Activated CD4-positive, alpha-beta memory T cell treated with anti-CD3 and anti-CD28 coated beads for 36 hours (primary cell): ENCODE measurements around the gene RAB3IL1. TPM values are rescaled to one million over a fixed set of nuclear protein-coding genes. Genes with fewer than 3 reads are reported as not detected.
"Not testable (repeated sequence)": the region's sequence is repeated elsewhere in the genome, so short reads cannot be mapped to it uniquely, and the experiment has no call there.

Experiments used
- CTCF ChIA-PET: fragments of 350-600 bp; sonication (Branson Sonifier 250); formaldehyde crosslinking; loops from one replicate; lab custom pipeline; 2021; ENCODE audit warnings: antibody characterized with exemption, inconsistent platforms; lab: Charles Lee
- POLR2A ChIA-PET: fragments of 350-600 bp; sonication (Branson Sonifier 250); formaldehyde crosslinking; loops from one replicate; lab custom pipeline; 2021; ENCODE audit warnings: antibody characterized with exemption; lab: Charles Lee
- DNase-seq: peaks from one replicate; pipeline ENCODE4 v3.0.0-alpha.2; 2020
- H3K27ac Mint-ChIP-seq: one replicate; pipeline ENCODE4 v1.8.0; 2021; ENCODE audit warnings: mixed read lengths
- H3K27me3 Mint-ChIP-seq: one replicate; pipeline ENCODE4 v1.8.0; 2021; ENCODE audit warnings: mixed read lengths
- H3K36me3 Mint-ChIP-seq: one replicate; pipeline ENCODE4 v1.8.0; 2021; ENCODE audit warnings: mixed read lengths
- H3K4me1 Mint-ChIP-seq: one replicate; pipeline ENCODE4 v1.8.0; 2021; ENCODE audit warnings: low read depth, mixed read lengths
- H3K4me3 Mint-ChIP-seq: one replicate; pipeline ENCODE4 v1.8.0; 2021; ENCODE audit warnings: mild to moderate bottlenecking, mixed read lengths
- H3K9me3 Mint-ChIP-seq: one replicate; pipeline ENCODE4 v1.8.0; 2021; ENCODE audit warnings: mixed read lengths
- intact Hi-C: fragments of 100-400 bp; cut with micrococcal nuclease; formaldehyde crosslinking; loops from one replicate; pipeline ENCODE4 v1.15.1; 2023
- total RNA-seq, 2 experiments: library from RNA; stranded (reverse); gene quantifications; one replicate each; pipeline ENCODE4 v1.2.3, GENCODE V29; 2021

Gene RAB3IL1
- total RNA-seq, 2 experiments from 2014 or later, result 0.10 to 0.21 TPM

GRCh38 chr11:61890529-61891330 is 26.6 kb downstream of the RAB3IL1 start:
- ChIA-PET CTCF (interaction anchor here (0.9 to 5.0 kb wide), 4 partner anchors 9 to 192 kb away, joined by 3 to 28 read pairs (median 6); no protein-coding TSS in a partner anchor), POLR2A (no interaction called here)
- DNase-seq, result peak; percentile 55
- peaks cover 2% of the 10 kb centered on the region for H3K4me1 Mint-ChIP-seq
- peak overlapping the region; percentile 81 for H3K4me3 Mint-ChIP-seq
- H3K27ac Mint-ChIP-seq, result peak overlapping the region; percentile 23
- no peaks in the 10 kb centered on the region for H3K9me3 Mint-ChIP-seq
- intact Hi-C loops, result no loop called here
- H3K27me3 Mint-ChIP-seq, result no peaks in the 10 kb centered on the region
- no peaks in the 10 kb centered on the region for H3K36me3 Mint-ChIP-seq

- intact Hi-C loops, result no loop called here
- POLR2A ChIA-PET, result no interaction called here
- no peaks in the 10 kb centered on the region for H3K9me3 Mint-ChIP-seq
- DNase-seq, result no peak
- H3K4me3 Mint-ChIP-seq, result no peak overlapping the region
- CTCF ChIA-PET, result interaction anchor here (2.4 to 5.0 kb wide), 2 partner anchors 10 to 192 kb away, joined by 8 to 28 read pairs; no protein-coding TSS in a partner anchor
- H3K4me1 Mint-ChIP-seq, result peaks cover 2% of the 10 kb centered on the region
- H3K27ac Mint-ChIP-seq, result no peak overlapping the region
- H3K36me3 Mint-ChIP-seq, result no peaks in the 10 kb centered on the region
- no peaks in the 10 kb centered on the region for H3K27me3 Mint-ChIP-seq
These were observed 27.5 kb downstream of the RAB3IL1 start for GRCh38 chr11:61889831-61890230.

- Mint-ChIP-seq H3K4me3 (no peak overlapping the region), H3K27ac (no peak overlapping the region), H3K4me1 (peaks cover 2% of the 10 kb centered on the region), H3K36me3 (no peaks in the 10 kb centered on the region), H3K27me3 (no peaks in the 10 kb centered on the region), H3K9me3 (no peaks in the 10 kb centered on the region)
- DNase-seq, result no peak
- intact Hi-C loops, result no loop called here
- ChIA-PET POLR2A (no interaction called here), CTCF (interaction anchor here (1.1 to 5.0 kb wide), 4 partner anchors 9 to 219 kb away, joined by 3 to 28 read pairs (median 8); no protein-coding TSS in a partner anchor)
These were observed 28.8 kb downstream of the RAB3IL1 start for GRCh38 chr11:61888590-61888989.

GRCh38 chr11:61887839-61888494 is 29.4 kb downstream of the RAB3IL1 start:
- H3K4me1 Mint-ChIP-seq, result peaks cover 2% of the 10 kb centered on the region
- H3K9me3 Mint-ChIP-seq, result no peaks in the 10 kb centered on the region
- ChIA-PET POLR2A (no interaction called here), CTCF (interaction anchor here (1.5 to 5.0 kb wide), 2 partner anchors 12 to 220 kb away, joined by 7 to 28 read pairs; no protein-coding TSS in a partner anchor)
- H3K36me3 Mint-ChIP-seq, result no peaks in the 10 kb centered on the region
- intact Hi-C loops, result no loop called here
- H3K27me3 Mint-ChIP-seq, result no peaks in the 10 kb centered on the region
- DNase-seq, result no peak
- no peak overlapping the region for H3K4me3 Mint-ChIP-seq
- H3K27ac Mint-ChIP-seq, result no peak overlapping the region

GRCh38 chr11:61886643-61887042 is 30.7 kb downstream of the RAB3IL1 start:
- no peak overlapping the region for H3K27ac Mint-ChIP-seq
- ChIA-PET POLR2A (no interaction called here), CTCF (interaction anchor here (1.2 to 2.0 kb wide), 2 partner anchors 13 to 195 kb away, joined by 3 to 8 read pairs; no protein-coding TSS in a partner anchor)
- H3K4me3 Mint-ChIP-seq, result no peak overlapping the region
- no peak for DNase-seq
- no peaks in the 10 kb centered on the region for H3K27me3 Mint-ChIP-seq
- intact Hi-C loops, result no loop called here
- H3K4me1 Mint-ChIP-seq, result peaks cover 2% of the 10 kb centered on the region
- no peaks in the 10 kb centered on the region for H3K36me3 Mint-ChIP-seq
- no peaks in the 10 kb centered on the region for H3K9me3 Mint-ChIP-seq

GRCh38 chr11:61885784-61886580 is 31.4 kb downstream of the RAB3IL1 start:
- H3K4me1 Mint-ChIP-seq, result peaks cover 2% of the 10 kb centered on the region
- intact Hi-C loops, result no loop called here
- no peak overlapping the region for H3K4me3 Mint-ChIP-seq
- no peaks in the 10 kb centered on the region for H3K36me3 Mint-ChIP-seq
- ChIA-PET CTCF (interaction anchor here (1.2 to 2.0 kb wide), 2 partner anchors 13 to 196 kb away, joined by 3 to 8 read pairs; no protein-coding TSS in a partner anchor), POLR2A (no interaction called here)
- DNase-seq, result no peak
- no peaks in the 10 kb centered on the region for H3K27me3 Mint-ChIP-seq
- no peak overlapping the region for H3K27ac Mint-ChIP-seq
- no peaks in the 10 kb centered on the region for H3K9me3 Mint-ChIP-seq

- ChIA-PET CTCF (interaction anchor here (1.2 to 2.0 kb wide), 4 partner anchors 14 to 223 kb away, joined by 3 to 8 read pairs (median 4); no protein-coding TSS in a partner anchor), POLR2A (no interaction called here)
- H3K4me3 Mint-ChIP-seq, result no peak overlapping the region
- H3K36me3 Mint-ChIP-seq, result no peaks in the 10 kb centered on the region
- H3K4me1 Mint-ChIP-seq, result no peaks in the 10 kb centered on the region
- intact Hi-C loops, result no loop called here
- H3K27me3 Mint-ChIP-seq, result no peaks in the 10 kb centered on the region
- no peaks in the 10 kb centered on the region for H3K9me3 Mint-ChIP-seq
- DNase-seq, result no peak
- no peak overlapping the region for H3K27ac Mint-ChIP-seq
These were observed 32.1 kb downstream of the RAB3IL1 start for GRCh38 chr11:61885166-61885778.

- POLR2A ChIA-PET, result no interaction called here
- no peak for DNase-seq
- Mint-ChIP-seq H3K27me3 (no peaks in the 10 kb centered on the region), H3K36me3 (no peaks in the 10 kb centered on the region), H3K9me3 (no peaks in the 10 kb centered on the region), H3K4me3 (no peak overlapping the region), H3K4me1 (no peaks in the 10 kb centered on the region), H3K27ac (no peak overlapping the region)
- intact Hi-C loops, result no loop called here
- CTCF ChIA-PET, result interaction anchor here (0.6 to 2.9 kb wide), 5 partner anchors 13 to 224 kb away, joined by 3 to 9 read pairs (median 3); partner anchors contain the start of gene FEN1
These were observed 33.4 kb downstream of the RAB3IL1 start for GRCh38 chr11:61883947-61884346.

GRCh38 chr11:61883327-61883726 is 34.0 kb downstream of the RAB3IL1 start:
- Mint-ChIP-seq H3K4me1 (no peaks in the 10 kb centered on the region), H3K36me3 (no peaks in the 10 kb centered on the region), H3K27me3 (no peaks in the 10 kb centered on the region), H3K9me3 (no peaks in the 10 kb centered on the region), H3K4me3 (no peak overlapping the region), H3K27ac (no peak overlapping the region)
- POLR2A ChIA-PET, result no interaction called here
- DNase-seq, result no peak
- intact Hi-C loops, result no loop called here
- CTCF ChIA-PET, result interaction anchor here (1.3 to 2.9 kb wide), 2 partner anchors 14 to 199 kb away, joined by 3 to 9 read pairs; no protein-coding TSS in a partner anchor

- H3K4me3 Mint-ChIP-seq, result no peak overlapping the region
- H3K36me3 Mint-ChIP-seq, result no peaks in the 10 kb centered on the region
- no peaks in the 10 kb centered on the region for H3K27me3 Mint-ChIP-seq
- POLR2A ChIA-PET, result no interaction called here
- H3K4me1 Mint-ChIP-seq, result no peaks in the 10 kb centered on the region
- no peak overlapping the region for H3K27ac Mint-ChIP-seq
- no peaks in the 10 kb centered on the region for H3K9me3 Mint-ChIP-seq
- CTCF ChIA-PET, result interaction anchor here (2.9 kb wide), 1 partner anchor 15 kb away, joined by 9 read pairs; no protein-coding TSS in a partner anchor
- intact Hi-C loops, result no loop called here
- no peak for DNase-seq
These were observed 34.5 kb downstream of the RAB3IL1 start for GRCh38 chr11:61882879-61883278.

GRCh38 chr11:61882267-61882666 is 35.1 kb downstream of the RAB3IL1 start:
- intact Hi-C loops, H3K36me3 Mint-ChIP-seq, H3K4me3 Mint-ChIP-seq, H3K27me3 Mint-ChIP-seq, H3K4me1 Mint-ChIP-seq, H3K27ac Mint-ChIP-seq, POLR2A ChIA-PET, H3K9me3 Mint-ChIP-seq, DNase-seq: not testable (repeated sequence)
- CTCF ChIA-PET, result interaction anchor here (1.2 to 2.9 kb wide), 4 partner anchors 15 to 226 kb away, joined by 5 to 15 read pairs (median 7); no protein-coding TSS in a partner anchor
